Keratinocyte (primary cell): ENCODE results near the gene PABPN1L.

Experiments
- EZH2 ChIP-seq: IDR thresholded peaks from one replicate; pipeline ENCODE4 v1.6.1; 2012; ENCODE audit warnings: inconsistent platforms, mild to moderate bottlenecking, low read length, moderate library complexity
- TF ChIP-seq, protein P1 (sequence below), 3 experiments: IDR thresholded peaks in 1 of 3; conservative IDR thresholded peaks in 1 of 3; optimal IDR thresholded peaks in 1 of 3; 2 replicates in 2 of 3; 3 replicates in 1 of 3; pipeline versions ENCODE3 to v1.5.1; 2011; ENCODE audit warnings: low read length in 3 of 3, mild to moderate bottlenecking in 3 of 3, moderate library complexity in 2 of 3, control low read depth in 1 of 3, inconsistent platforms in 1 of 3; ENCODE audit not compliant: insufficient read depth in 2 of 3; ENCODE audit errors: extremely low read depth in 1 of 3

- TF ChIP-seq, protein P1, sequence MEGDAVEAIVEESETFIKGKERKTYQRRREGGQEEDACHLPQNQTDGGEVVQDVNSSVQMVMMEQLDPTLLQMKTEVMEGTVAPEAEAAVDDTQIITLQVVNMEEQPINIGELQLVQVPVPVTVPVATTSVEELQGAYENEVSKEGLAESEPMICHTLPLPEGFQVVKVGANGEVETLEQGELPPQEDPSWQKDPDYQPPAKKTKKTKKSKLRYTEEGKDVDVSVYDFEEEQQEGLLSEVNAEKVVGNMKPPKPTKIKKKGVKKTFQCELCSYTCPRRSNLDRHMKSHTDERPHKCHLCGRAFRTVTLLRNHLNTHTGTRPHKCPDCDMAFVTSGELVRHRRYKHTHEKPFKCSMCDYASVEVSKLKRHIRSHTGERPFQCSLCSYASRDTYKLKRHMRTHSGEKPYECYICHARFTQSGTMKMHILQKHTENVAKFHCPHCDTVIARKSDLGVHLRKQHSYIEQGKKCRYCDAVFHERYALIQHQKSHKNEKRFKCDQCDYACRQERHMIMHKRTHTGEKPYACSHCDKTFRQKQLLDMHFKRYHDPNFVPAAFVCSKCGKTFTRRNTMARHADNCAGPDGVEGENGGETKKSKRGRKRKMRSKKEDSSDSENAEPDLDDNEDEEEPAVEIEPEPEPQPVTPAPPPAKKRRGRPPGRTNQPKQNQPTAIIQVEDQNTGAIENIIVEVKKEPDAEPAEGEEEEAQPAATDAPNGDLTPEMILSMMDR (optimal IDR thresholded peaks at IDR 0.05 in 1 of 3, IDR thresholded peaks at IDR 0.05 in 1 of 3, conservative IDR thresholded peaks at IDR 0.05 in 1 of 3; ENCODE audit: extremely low read depth in 1 of 3, insufficient read depth in 2 of 3, low read length in 3 of 3), result no peak
- no peak for TF ChIP-seq EZH2
Measured at GRCh38 chr16:88836791-88837190, 29.7 kb downstream of the PABPN1L start.
